Placental epithelial cell (primary cell): ENCODE results near the gene RWDD3. TPM values are rescaled to one million over a fixed set of nuclear protein-coding genes. Genes with fewer than 3 reads are reported as not detected.

Experiments used
- total RNA-seq: library from RNA; depleted of rRNA; stranded (reverse); fragments of >200 nt; gene quantifications from 2 replicates; pipeline ENCODE4 v1.2.3, GENCODE V29; 2012

The RWDD3 gene
- 10.2 and 17.7 TPM in 2 replicates for total RNA-seq

GRCh38 chr1:95233737-95234500 lies at the start of gene RWDD3:
RWDD3 (plus strand) TSS chr1:95234210; CDS start chr1:95234231, 21 bp downstream.

Other genes with a start within 250 kb of the RWDD3 start
- gene ALG14, start 161.3 kb upstream of the RWDD3 start, total RNA-seq: 1.6 and 2.3 TPM in 2 replicates
- gene TLCD4, start 116.9 kb upstream of the RWDD3 start, total RNA-seq: under 0.01 TPM in 1 of 2 replicates, not detected in the other